DND-41 (cell line): ENCODE measurements around the gene PLD5.

ENCODE experiments used
- CTCF ChIP-seq: IDR thresholded peaks from 2 replicates; pipeline ENCODE4 v1.5.1; 2012; ENCODE audit warnings: borderline replicate concordance, low read length, moderate library complexity, mild to moderate bottlenecking; ENCODE audit not compliant: poor library complexity, severe bottlenecking; ENCODE audit errors: extremely low read depth
- EZH2 ChIP-seq: IDR thresholded peaks from 3 replicates; pipeline ENCODE4 v1.6.1; 2012; ENCODE audit warnings: borderline replicate concordance, low read depth, mild to moderate bottlenecking, moderate library complexity, low read length, inconsistent platforms; ENCODE audit not compliant: severe bottlenecking

- TF ChIP-seq CTCF (no peak), EZH2 (no peak)
Measured at GRCh38 chr1:242240077-242240476, 284.4 kb downstream of the PLD5 start.
